CD4-positive, alpha-beta T cell (primary cell): ENCODE data around the gene IL10. TPM values are rescaled to one million over a fixed set of nuclear protein-coding genes. Genes with fewer than 3 reads are reported as not detected.

ENCODE experiments used
- ATAC-seq: fragments of 200-7000 bp; cut with Tn5 transposase; one replicate; pipeline ENCODE4 v1.10.0; 2022; ENCODE audit warnings: mild to moderate bottlenecking; ENCODE audit not compliant: poor library complexity
- CTCF ChIA-PET: fragments of 350-600 bp; sonication (Branson Sonifier 250); formaldehyde crosslinking; loops from one replicate; lab custom pipeline; 2021; ENCODE audit warnings: antibody characterized with exemption, inconsistent platforms; lab: Charles Lee
- POLR2A ChIA-PET: fragments of 350-600 bp; sonication (Branson Sonifier 250); formaldehyde crosslinking; loops from one replicate; lab custom pipeline; 2021; ENCODE audit warnings: antibody characterized with exemption, inconsistent platforms; lab: Charles Lee
- DNase-seq, 14 experiments: peaks; one replicate each; pipeline ENCODE4 v3.0.0-alpha.2; 2013 to 2020; ENCODE audit warnings: mixed read lengths in 2 of 14
- H3K27ac ChIP-seq, 2 donors: one replicate each; pipeline versions ENCODE4 v1.5.1 to v1.7.0; 2013; ENCODE audit warnings: low read length in 2 of 2, low read depth in 1 of 2, mild to moderate bottlenecking in 1 of 2
- H3K27me3 ChIP-seq, 2 experiments: 1 replicate in 1 of 2; 2 replicates in 1 of 2; pipeline versions ENCODE4 v1.6.1 to v1.7.0; 2013; ENCODE audit warnings: low read length in 2 of 2, control low read depth in 1 of 2, mild to moderate bottlenecking in 1 of 2, moderate library complexity in 1 of 2; ENCODE audit not compliant: insufficient read depth in 2 of 2, control insufficient read depth in 1 of 2
- H3K36me3 ChIP-seq: one replicate; pipeline ENCODE4 v1.6.1; 2013; ENCODE audit warnings: low read length, control low read depth; ENCODE audit not compliant: insufficient read depth
- H3K4me1 ChIP-seq: one replicate; pipeline ENCODE4 v1.6.1; 2013; ENCODE audit warnings: low read length, control low read depth; ENCODE audit not compliant: insufficient read depth
- H3K4me3 ChIP-seq: one replicate; pipeline ENCODE4 v1.5.1; 2013; ENCODE audit warnings: mild to moderate bottlenecking, low read length, moderate library complexity
- H3K9me3 ChIP-seq, 2 experiments: 1 replicate in 1 of 2; 2 replicates in 1 of 2; pipeline versions ENCODE4 v1.6.1 to v1.7.0; 2013; ENCODE audit warnings: low read length in 2 of 2, mild to moderate bottlenecking in 2 of 2, control low read depth in 1 of 2, moderate library complexity in 1 of 2; ENCODE audit not compliant: control insufficient read depth in 1 of 2, insufficient read depth in 1 of 2
- H3K27ac Mint-ChIP-seq: one replicate; pipeline ENCODE4 v1.8.0; 2020; ENCODE audit warnings: mixed read lengths
- H3K27me3 Mint-ChIP-seq: one replicate; pipeline ENCODE4 v1.8.0; 2021; ENCODE audit warnings: mixed read lengths
- H3K36me3 Mint-ChIP-seq: one replicate; pipeline ENCODE4 v1.8.0; 2021; ENCODE audit warnings: low read depth, mixed read lengths
- H3K4me1 Mint-ChIP-seq: one replicate; pipeline ENCODE4 v1.8.0; 2021; ENCODE audit warnings: low read depth, mixed read lengths
- H3K4me3 Mint-ChIP-seq: one replicate; pipeline ENCODE4 v1.8.0; 2020; ENCODE audit warnings: mild to moderate bottlenecking, mixed read lengths
- H3K9me3 Mint-ChIP-seq: one replicate; pipeline ENCODE4 v1.8.0; 2020; ENCODE audit warnings: mixed read lengths
- CTCF ChIP-seq: fragments of 200-600 bp; IDR thresholded peaks from one replicate; pipeline ENCODE4 v1.8.0; 2022; ENCODE audit warnings: antibody characterized with exemption, mild to moderate bottlenecking
- intact Hi-C, 2 experiments: fragments of 100-400 bp; cut with DNase I in 1 of 2; cut with micrococcal nuclease in 1 of 2; formaldehyde crosslinking; loops; one replicate each; pipeline versions ENCODE4 v1.15.1 to v1.9.0; 2023 to 2025; cut with DNase I, micrococcal nuclease
- total RNA-seq, 174 experiments: library from RNA in 2 of 174; stranded (reverse) in 2 of 174; gene quantifications; one replicate each; pipeline ENCODE4 v1.2.3 and lab custom pipeline; 2021 to 2026

IL10 gene
- total RNA-seq, 2 experiments from 2014 or later: 0.27 to 0.87 TPM

GRCh38 chr1:206799311-206799710 lies 27.0 kb upstream of the IL10 start:
- Histone ChIP-seq H3K36me3 (no peaks in the 10 kb centered on the region), H3K4me1 (peaks cover 66% of the 10 kb centered on the region), H3K9me3 (no peaks in the 10 kb centered on the region), H3K4me3 (no peak overlapping the region), H3K27ac (no peak overlapping the region), H3K27me3 (no peaks in the 10 kb centered on the region)
- ChIA-PET POLR2A (interaction anchor here (0.8 to 1.3 kb wide), 5 partner anchors 10 to 64 kb away, joined by 3 to 4 read pairs (median 3); partner anchors contain the start of gene IL19), CTCF (interaction anchor here (1.3 to 2.1 kb wide), 5 partner anchors 8 to 65 kb away, joined by 3 to 8 read pairs (median 5); partner anchors contain the start of gene IL19)
- no peak for DNase-seq
- peaks cover 68% of the 10 kb centered on the region for H3K4me1 Mint-ChIP-seq
- TF ChIP-seq CTCF: no peak
- H3K36me3 Mint-ChIP-seq: no peaks in the 10 kb centered on the region
- intact Hi-C loops: no loop called here
- H3K27ac Mint-ChIP-seq: no peak overlapping the region
- H3K27me3 Mint-ChIP-seq: no peaks in the 10 kb centered on the region
- no peak overlapping the region for H3K4me3 Mint-ChIP-seq
- ATAC-seq: no peak
- no peaks in the 10 kb centered on the region for H3K9me3 Mint-ChIP-seq

GRCh38 chr1:206798384-206798996 lies 26.2 kb upstream of the IL10 start:
- Mint-ChIP-seq H3K36me3 (no peaks in the 10 kb centered on the region), H3K27ac (peak overlapping the region; percentile 3), H3K4me1 (peaks cover 67% of the 10 kb centered on the region), H3K27me3 (no peaks in the 10 kb centered on the region), H3K4me3 (no peak overlapping the region), H3K9me3 (no peaks in the 10 kb centered on the region)
- H3K4me3 ChIP-seq: no peak overlapping the region
- ATAC-seq (no peak), DNase-seq (no peak)
- ChIA-PET POLR2A (interaction anchor here (0.8 to 1.3 kb wide), 4 partner anchors 9 to 124 kb away, joined by 3 read pairs; partner anchors contain the start of gene FCMR), CTCF (interaction anchor here (0.8 to 2.5 kb wide), 5 partner anchors 9 to 124 kb away, joined by 3 to 8 read pairs (median 5); partner anchors contain the start of gene IL19)
- H3K27me3 ChIP-seq: no peaks in the 10 kb centered on the region
- H3K36me3 ChIP-seq: no peaks in the 10 kb centered on the region
- H3K4me1 ChIP-seq: peaks cover 65% of the 10 kb centered on the region
- no peak overlapping the region for H3K27ac ChIP-seq
- peak; percentile 11 for TF ChIP-seq CTCF
- no peaks in the 10 kb centered on the region for H3K9me3 ChIP-seq
- intact Hi-C loops: no loop called here

- Mint-ChIP-seq H3K36me3 (no peaks in the 10 kb centered on the region), H3K27me3 (no peaks in the 10 kb centered on the region), H3K4me3 (no peak overlapping the region), H3K9me3 (no peaks in the 10 kb centered on the region), H3K27ac (no peak overlapping the region), H3K4me1 (peaks cover 60% of the 10 kb centered on the region)
- H3K4me1 ChIP-seq: peaks cover 65% of the 10 kb centered on the region
- H3K9me3 ChIP-seq: no peaks in the 10 kb centered on the region
- H3K27me3 ChIP-seq: no peaks in the 10 kb centered on the region
- peak in 5 of 14 experiments; percentile 24 to 65 (median 58) for DNase-seq
- ChIA-PET POLR2A (interaction anchor here (0.6 to 1.3 kb wide), 3 partner anchors 13 to 125 kb away, joined by 3 read pairs; partner anchors contain the start of gene FCMR), CTCF (interaction anchor here (0.8 to 2.5 kb wide), 6 partner anchors 10 to 125 kb away, joined by 3 to 8 read pairs (median 5); partner anchors contain the start of gene IL19)
- intact Hi-C loops: no loop called here
- H3K27ac ChIP-seq: no peak overlapping the region
- peak; percentile 23 for ATAC-seq
- H3K36me3 ChIP-seq: no peaks in the 10 kb centered on the region
- peak; percentile 52 for TF ChIP-seq CTCF
- no peak overlapping the region for H3K4me3 ChIP-seq
Observed at GRCh38 chr1:206797534-206798383, 25.5 kb upstream of the IL10 start.
